ENCODE measurements around the gene GALNT17.

GALNT17 gene

DNA sequence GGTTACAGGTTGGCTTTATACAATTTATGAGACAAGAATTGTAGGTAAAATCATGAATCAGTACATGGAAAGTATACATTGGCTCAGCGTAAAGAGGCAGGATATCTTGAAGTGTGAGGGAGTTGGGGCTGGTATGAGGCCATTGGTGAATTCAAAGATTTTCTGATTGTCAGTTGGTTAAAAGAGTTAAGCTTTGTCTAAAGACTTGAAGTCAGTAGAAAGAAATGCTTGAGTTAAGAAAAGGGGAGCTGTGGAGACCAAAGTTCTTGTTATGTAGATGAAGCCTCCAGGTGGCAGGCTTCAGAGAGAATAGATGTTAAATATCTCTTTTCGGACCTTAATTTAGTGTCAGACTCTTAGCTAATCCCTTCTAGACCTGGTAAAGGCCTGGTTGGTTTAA lies 341.0 kb downstream of the GALNT17 start:
- peaks cover 3% of the 10 kb centered on the region for H3K4me1 Mint-ChIP-seq
- H3K9me3 Mint-ChIP-seq: peaks cover 34% of the 10 kb centered on the region
- no peak overlapping the region for H3K27ac Mint-ChIP-seq
- no peak for DNase-seq
- peaks cover 8% of the 10 kb centered on the region for H3K36me3 Mint-ChIP-seq (ENCODE audit: low read depth)
- no peak overlapping the region for H3K4me3 Mint-ChIP-seq
- TF ChIP-seq, protein P1, sequence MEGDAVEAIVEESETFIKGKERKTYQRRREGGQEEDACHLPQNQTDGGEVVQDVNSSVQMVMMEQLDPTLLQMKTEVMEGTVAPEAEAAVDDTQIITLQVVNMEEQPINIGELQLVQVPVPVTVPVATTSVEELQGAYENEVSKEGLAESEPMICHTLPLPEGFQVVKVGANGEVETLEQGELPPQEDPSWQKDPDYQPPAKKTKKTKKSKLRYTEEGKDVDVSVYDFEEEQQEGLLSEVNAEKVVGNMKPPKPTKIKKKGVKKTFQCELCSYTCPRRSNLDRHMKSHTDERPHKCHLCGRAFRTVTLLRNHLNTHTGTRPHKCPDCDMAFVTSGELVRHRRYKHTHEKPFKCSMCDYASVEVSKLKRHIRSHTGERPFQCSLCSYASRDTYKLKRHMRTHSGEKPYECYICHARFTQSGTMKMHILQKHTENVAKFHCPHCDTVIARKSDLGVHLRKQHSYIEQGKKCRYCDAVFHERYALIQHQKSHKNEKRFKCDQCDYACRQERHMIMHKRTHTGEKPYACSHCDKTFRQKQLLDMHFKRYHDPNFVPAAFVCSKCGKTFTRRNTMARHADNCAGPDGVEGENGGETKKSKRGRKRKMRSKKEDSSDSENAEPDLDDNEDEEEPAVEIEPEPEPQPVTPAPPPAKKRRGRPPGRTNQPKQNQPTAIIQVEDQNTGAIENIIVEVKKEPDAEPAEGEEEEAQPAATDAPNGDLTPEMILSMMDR (IDR thresholded peaks at IDR 0.05): no peak
- no peaks in the 10 kb centered on the region for H3K27me3 Mint-ChIP-seq (ENCODE audit: low read depth, poor library complexity)

DNA sequence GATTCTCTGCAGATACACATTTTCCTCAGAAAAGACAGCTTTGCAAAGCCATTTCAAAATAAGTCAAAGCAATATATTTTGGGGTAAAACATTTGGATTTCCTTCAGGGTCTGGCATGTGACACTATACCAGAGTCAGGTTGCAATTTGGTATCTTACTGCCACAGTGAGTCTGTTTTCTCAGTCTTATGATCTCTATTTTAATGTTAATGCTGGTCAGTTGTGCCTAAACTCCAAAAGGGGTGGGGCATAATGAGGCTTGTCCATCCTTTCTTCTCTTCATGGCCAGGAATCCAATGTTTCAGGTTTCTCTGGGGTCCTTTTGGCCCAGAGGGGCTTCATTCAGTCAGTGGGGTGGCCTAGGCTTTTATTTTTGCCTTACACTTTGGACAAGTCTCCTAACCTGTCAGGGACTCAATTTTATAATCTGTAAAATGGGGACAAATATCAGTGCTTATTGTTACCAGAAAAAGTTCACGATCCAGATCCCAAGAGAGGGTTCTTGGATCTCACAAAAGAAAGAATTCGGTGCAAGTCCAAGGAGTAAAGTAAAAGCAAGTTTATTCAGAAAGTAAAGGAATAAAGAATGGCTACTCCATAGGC lies 341.5 kb downstream of the GALNT17 start:
- H3K27me3 Mint-ChIP-seq (ENCODE audit: low read depth, poor library complexity): no peaks in the 10 kb centered on the region
- peaks cover 8% of the 10 kb centered on the region for H3K36me3 Mint-ChIP-seq (ENCODE audit: low read depth)
- no peak overlapping the region for H3K27ac Mint-ChIP-seq
- H3K4me3 Mint-ChIP-seq: no peak overlapping the region
- H3K4me1 Mint-ChIP-seq: peaks cover 6% of the 10 kb centered on the region
- DNase-seq: no peak
- peaks cover 34% of the 10 kb centered on the region for H3K9me3 Mint-ChIP-seq
- TF ChIP-seq, protein P1 (IDR thresholded peaks at IDR 0.05): no peak

DNA sequence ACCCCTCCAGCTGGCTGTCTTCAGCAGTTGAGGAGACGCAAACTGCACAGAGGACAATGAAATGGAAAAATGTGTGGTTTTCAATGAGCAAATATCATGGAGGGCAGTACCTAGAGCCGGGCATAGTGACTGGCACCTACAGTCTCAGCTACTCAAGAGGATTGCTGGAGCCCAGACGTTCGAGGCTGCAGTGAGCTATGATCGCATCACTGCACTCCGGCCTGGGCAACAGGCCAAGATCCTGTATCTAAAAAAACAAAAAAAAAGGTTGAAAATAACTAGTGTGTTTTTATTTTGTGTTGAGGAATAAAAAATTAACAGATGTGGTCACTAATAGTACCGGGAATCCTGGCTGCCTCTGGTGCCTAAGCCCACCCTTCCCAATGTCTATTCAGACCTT lies 345.5 kb downstream of the GALNT17 start:
- DNase-seq: no peak
- no peak overlapping the region for H3K4me3 Mint-ChIP-seq
- H3K27ac Mint-ChIP-seq: no peak overlapping the region
- H3K36me3 Mint-ChIP-seq (ENCODE audit: low read depth): peaks cover 8% of the 10 kb centered on the region
- peaks cover 29% of the 10 kb centered on the region for H3K9me3 Mint-ChIP-seq
- TF ChIP-seq, protein P1 (IDR thresholded peaks at IDR 0.05): no peak
- H3K27me3 Mint-ChIP-seq (ENCODE audit: low read depth, poor library complexity): peaks cover 7% of the 10 kb centered on the region
- H3K4me1 Mint-ChIP-seq: peaks cover 30% of the 10 kb centered on the region

- no peak for DNase-seq
- H3K27ac Mint-ChIP-seq: no peak overlapping the region
- peaks cover 30% of the 10 kb centered on the region for H3K4me1 Mint-ChIP-seq
- no peak overlapping the region for H3K4me3 Mint-ChIP-seq
- TF ChIP-seq, protein P1 (IDR thresholded peaks at IDR 0.05): no peak
- peaks cover 4% of the 10 kb centered on the region for H3K36me3 Mint-ChIP-seq (ENCODE audit: low read depth)
- H3K9me3 Mint-ChIP-seq: peaks cover 14% of the 10 kb centered on the region
- peaks cover 7% of the 10 kb centered on the region for H3K27me3 Mint-ChIP-seq (ENCODE audit: low read depth, poor library complexity)
Observed at GRCh38 chr7:71479231-71479630, 347.3 kb downstream of the GALNT17 start.

DNA sequence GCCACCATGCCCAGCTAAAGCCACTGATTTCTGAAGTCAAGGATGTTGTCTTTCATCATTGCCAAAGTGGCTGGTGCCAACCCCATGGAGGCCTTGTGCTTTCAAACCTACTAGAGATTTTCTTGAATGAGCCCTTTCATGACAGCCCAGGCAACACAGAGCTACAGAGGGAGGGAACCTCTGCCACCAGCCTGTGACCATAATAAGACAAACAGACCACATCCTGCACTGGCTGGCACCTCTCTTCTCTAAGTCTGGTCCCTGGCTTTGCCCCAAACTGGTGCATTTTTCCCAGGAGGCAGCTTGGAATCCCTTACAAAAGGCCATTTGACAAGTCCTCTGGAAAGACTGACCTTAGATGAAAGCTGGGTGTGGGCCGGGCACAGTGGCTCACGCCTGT lies 348.8 kb downstream of the GALNT17 start:
- TF ChIP-seq, protein P1 (IDR thresholded peaks at IDR 0.05): no peak
- H3K27ac Mint-ChIP-seq: no peak overlapping the region
- DNase-seq: no peak

DNA sequence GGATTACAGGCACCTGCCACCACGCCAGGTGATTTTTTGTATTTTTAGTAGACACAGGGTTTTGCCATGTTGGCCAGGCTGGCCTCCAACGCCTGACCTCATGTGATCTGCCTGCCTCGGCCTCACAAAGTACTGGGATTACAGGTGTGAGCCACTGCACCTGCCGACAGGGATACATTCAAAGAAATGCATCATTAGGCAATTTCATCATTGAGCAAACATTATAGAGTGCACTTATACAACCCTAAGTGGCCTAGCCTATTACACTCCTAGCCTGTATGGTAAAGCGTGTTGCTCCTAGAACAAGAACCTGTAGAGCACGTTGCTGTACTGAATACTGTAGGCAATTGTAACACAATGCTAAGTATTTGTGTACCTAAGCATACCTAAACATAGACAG lies 350.3 kb downstream of the GALNT17 start:
- Mint-ChIP-seq H3K27ac (no peak overlapping the region), H3K4me3 (no peak overlapping the region), H3K27me3 (ENCODE audit: low read depth, poor library complexity) (peaks cover 11% of the 10 kb centered on the region), H3K36me3 (ENCODE audit: low read depth) (no peaks in the 10 kb centered on the region), H3K4me1 (peaks cover 35% of the 10 kb centered on the region), H3K9me3 (no peaks in the 10 kb centered on the region)
- TF ChIP-seq, protein P1 (IDR thresholded peaks at IDR 0.05): no peak
- DNase-seq: no peak

More for the DNA sequence above, 348.8 kb downstream of the GALNT17 start:
- peaks cover 7% of the 10 kb centered on the region for H3K27me3 Mint-ChIP-seq (ENCODE audit: low read depth, poor library complexity)
- peaks cover 30% of the 10 kb centered on the region for H3K4me1 Mint-ChIP-seq
- H3K4me3 Mint-ChIP-seq: no peak overlapping the region
- no peaks in the 10 kb centered on the region for H3K36me3 Mint-ChIP-seq (ENCODE audit: low read depth)
- peaks cover 3% of the 10 kb centered on the region for H3K9me3 Mint-ChIP-seq
